ENCODE data around the gene PNMA1.

Gene PNMA1

GRCh38 chr14:73754911-73755360 lies 40.8 kb upstream of the PNMA1 start:
- DNase-seq (ENCODE audit: low spot score), result no peak
- TF ChIP-seq, protein P1, sequence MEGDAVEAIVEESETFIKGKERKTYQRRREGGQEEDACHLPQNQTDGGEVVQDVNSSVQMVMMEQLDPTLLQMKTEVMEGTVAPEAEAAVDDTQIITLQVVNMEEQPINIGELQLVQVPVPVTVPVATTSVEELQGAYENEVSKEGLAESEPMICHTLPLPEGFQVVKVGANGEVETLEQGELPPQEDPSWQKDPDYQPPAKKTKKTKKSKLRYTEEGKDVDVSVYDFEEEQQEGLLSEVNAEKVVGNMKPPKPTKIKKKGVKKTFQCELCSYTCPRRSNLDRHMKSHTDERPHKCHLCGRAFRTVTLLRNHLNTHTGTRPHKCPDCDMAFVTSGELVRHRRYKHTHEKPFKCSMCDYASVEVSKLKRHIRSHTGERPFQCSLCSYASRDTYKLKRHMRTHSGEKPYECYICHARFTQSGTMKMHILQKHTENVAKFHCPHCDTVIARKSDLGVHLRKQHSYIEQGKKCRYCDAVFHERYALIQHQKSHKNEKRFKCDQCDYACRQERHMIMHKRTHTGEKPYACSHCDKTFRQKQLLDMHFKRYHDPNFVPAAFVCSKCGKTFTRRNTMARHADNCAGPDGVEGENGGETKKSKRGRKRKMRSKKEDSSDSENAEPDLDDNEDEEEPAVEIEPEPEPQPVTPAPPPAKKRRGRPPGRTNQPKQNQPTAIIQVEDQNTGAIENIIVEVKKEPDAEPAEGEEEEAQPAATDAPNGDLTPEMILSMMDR (IDR thresholded peaks at IDR 0.05; ENCODE audit: borderline replicate concordance, control extremely low read depth, extremely low read depth, insufficient read depth, missing control alignments), result no peak
- in situ Hi-C loops (cut with MboI; ENCODE audit: low sequenced_read_pairs, unreplicated experiment), result no loop called here

DNA sequence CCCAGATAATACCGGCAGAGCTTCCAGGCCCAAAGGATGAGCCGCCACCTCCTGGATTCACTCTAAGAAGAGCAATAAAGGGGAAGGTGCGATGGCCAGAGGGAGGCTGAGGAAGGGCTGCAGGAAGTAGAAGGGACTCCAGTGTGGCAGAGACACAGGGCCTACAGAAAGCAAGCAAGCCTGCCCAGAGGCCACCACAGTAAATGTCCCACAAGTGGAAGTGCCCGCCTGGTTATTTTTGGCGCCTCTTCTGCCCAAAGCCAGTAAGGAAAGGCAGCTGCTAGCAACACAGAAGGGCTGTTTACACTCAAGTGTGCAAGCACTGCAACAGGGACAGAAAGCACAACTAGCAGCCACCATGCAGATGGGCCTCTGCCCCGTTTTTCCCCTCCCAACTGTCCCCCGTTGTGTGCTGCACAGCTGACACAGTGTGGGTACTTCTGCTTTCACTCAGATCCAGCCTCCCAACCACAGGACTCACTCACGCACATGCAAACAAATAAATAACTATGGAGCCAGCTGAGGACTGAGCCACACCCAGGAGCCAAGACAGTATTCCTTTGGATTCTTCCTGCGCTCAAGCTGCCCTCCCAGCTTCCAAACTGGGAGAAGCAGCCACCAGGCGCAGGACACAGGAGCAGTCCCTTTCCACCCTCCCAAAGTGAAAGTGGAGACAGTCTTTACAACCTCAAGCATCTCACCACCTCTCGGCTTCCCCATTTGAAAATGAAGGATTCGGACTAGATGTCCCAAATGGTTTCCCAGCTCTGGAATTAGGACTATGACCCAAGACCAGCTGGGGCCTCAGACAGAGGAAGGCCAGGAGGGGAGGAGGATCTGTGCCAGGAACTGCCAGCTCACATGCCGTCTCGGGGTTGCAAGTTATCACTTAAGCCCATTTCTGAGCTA lies 40.0 kb upstream of the PNMA1 start:
- TF ChIP-seq, protein P1 (IDR thresholded peaks at IDR 0.05; ENCODE audit: borderline replicate concordance, control extremely low read depth, extremely low read depth, insufficient read depth, missing control alignments), result no peak

DNA sequence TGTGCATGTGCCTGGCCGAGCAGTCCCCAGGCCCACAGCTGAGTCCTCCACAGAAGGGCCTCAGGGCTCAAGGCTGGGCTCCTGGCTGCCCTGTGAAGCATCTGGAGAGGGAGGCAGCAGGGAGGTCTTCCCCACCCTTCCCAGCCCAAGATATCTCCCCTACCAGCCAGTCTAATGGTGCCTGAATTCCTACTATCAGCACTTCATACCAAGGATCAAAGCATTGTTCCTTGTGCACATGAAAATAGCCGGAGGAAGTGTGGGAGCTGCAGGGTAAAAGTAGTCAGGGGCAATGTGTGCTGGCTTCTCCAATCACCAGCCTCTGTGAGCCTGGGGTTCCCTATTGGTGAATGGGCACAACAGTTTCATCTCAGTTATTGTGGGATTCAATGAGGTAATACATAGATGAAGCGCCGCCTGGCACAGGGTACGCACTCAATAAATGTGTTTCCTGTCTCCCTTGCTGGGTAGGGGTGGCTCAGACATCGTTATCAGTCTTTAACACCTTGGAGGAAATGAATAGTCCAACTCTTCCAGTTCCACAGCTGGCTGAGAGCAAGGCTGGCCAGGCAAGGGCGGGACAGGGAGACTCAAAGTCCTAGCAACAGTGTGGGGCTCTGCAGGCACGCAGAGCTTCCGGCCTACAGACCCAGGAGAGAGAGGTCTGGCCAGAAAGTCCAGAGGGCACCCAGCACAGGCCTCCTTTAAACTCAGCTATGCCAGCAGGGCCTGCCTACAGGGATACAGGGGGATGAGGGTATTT lies 39.1 kb upstream of the PNMA1 start:
- TF ChIP-seq, protein P1 (IDR thresholded peaks at IDR 0.05; ENCODE audit: borderline replicate concordance, control extremely low read depth, extremely low read depth, insufficient read depth, missing control alignments), result no peak
- in situ Hi-C loops (cut with MboI; ENCODE audit: low sequenced_read_pairs, unreplicated experiment), result no loop called here
- no peak for DNase-seq (ENCODE audit: low spot score)

More for the DNA sequence above, 40.0 kb upstream of the PNMA1 start:
- DNase-seq (ENCODE audit: low spot score), result peak; percentile 74
- in situ Hi-C loops (cut with MboI; ENCODE audit: low sequenced_read_pairs, unreplicated experiment), result no loop called here

GRCh38 chr14:73752297-73752992 lies 38.3 kb upstream of the PNMA1 start:
- in situ Hi-C loops (cut with MboI; ENCODE audit: low sequenced_read_pairs, unreplicated experiment), result no loop called here
- TF ChIP-seq, protein P1 (IDR thresholded peaks at IDR 0.05; ENCODE audit: borderline replicate concordance, control extremely low read depth, extremely low read depth, insufficient read depth, missing control alignments), result peak; percentile 24
- no peak for DNase-seq (ENCODE audit: low spot score)

- in situ Hi-C loops (cut with MboI; ENCODE audit: low sequenced_read_pairs, unreplicated experiment), result no loop called here
- TF ChIP-seq, protein P1 (IDR thresholded peaks at IDR 0.05; ENCODE audit: borderline replicate concordance, control extremely low read depth, extremely low read depth, insufficient read depth, missing control alignments), result no peak
- no peak for DNase-seq (ENCODE audit: low spot score)
Observed at GRCh38 chr14:73751157-73751691, 37.0 kb upstream of the PNMA1 start.

- TF ChIP-seq, protein P1 (IDR thresholded peaks at IDR 0.05; ENCODE audit: borderline replicate concordance, control extremely low read depth, extremely low read depth, insufficient read depth, missing control alignments), result no peak
- DNase-seq (ENCODE audit: low spot score), result no peak
- in situ Hi-C loops (cut with MboI; ENCODE audit: low sequenced_read_pairs, unreplicated experiment), result no loop called here
Observed at GRCh38 chr14:73750531-73750901, 36.3 kb upstream of the PNMA1 start.

Measured in GM13976 (cell line).